Ecto neural progenitor cell (in vitro differentiated cells): ENCODE results near the gene HOXB3.

Experiments
- DNase-seq: peaks from one replicate; pipeline ENCODE4 v3.0.0-alpha.2; 2018; ENCODE audit warnings: low spot score

Gene HOXB3

GRCh38 chr17:48612456-48612853 lies 22.4 kb upstream of the HOXB3 start:
- DNase-seq, result no peak

DNA sequence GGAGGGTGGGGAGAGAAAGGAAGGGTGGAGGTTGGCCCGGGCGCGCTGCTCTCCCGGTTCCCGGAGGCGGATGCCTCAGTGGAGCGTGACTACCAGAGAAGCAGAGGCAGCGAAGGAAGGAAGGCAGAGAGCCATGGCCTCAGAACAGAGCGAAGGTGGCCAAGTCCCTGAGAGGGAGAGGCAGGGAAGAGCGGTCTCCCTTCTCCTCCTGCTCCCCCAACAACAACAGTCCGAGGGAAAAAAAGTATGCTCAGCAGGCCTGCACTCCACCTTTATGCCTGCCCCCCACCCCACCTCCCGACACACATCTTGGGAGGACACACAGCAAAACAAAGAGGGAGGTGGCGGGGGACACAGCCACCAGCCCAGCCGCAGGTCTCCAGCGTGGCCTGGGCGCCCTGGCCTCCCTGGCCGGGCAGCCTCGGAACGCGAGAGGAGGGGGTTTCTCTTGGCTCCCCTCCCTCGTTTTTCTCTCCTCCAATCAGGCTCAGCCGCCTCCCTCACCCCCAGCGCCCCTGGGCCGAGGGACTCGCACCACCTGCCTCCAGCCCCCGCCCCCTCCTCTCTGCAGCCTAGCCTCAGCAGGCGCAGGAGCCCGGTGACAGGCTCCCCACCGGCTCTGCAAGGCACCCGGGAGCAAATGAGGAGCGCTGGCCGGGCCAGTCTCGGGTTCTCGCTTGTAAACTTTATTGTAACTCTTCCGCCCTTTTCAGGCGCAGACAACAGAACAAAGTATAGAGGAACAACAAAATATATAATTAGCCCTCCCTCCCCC lies 21.8 kb upstream of the HOXB3 start:
- DNase-seq, result no peak

DNA sequence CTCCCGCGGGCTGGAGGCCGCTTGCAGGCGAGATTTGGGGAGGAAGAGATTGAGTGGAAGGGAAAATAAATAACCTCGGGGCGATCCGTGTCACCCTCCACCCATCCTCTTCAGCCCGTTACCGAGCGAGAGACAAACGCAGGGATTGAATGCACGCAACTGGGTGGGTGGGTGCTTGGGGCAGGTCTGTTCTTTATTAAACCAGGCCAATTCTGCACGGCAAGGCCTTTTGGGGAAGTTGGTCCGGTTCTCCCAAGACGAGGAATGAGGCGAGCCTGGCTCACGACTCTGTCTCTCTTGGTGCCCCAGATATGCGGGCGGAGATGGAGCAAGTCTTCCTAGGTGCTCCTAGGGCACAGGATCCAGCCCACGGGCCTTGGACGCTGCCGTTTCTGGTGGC lies 21.2 kb upstream of the HOXB3 start:
- no peak for DNase-seq

DNA sequence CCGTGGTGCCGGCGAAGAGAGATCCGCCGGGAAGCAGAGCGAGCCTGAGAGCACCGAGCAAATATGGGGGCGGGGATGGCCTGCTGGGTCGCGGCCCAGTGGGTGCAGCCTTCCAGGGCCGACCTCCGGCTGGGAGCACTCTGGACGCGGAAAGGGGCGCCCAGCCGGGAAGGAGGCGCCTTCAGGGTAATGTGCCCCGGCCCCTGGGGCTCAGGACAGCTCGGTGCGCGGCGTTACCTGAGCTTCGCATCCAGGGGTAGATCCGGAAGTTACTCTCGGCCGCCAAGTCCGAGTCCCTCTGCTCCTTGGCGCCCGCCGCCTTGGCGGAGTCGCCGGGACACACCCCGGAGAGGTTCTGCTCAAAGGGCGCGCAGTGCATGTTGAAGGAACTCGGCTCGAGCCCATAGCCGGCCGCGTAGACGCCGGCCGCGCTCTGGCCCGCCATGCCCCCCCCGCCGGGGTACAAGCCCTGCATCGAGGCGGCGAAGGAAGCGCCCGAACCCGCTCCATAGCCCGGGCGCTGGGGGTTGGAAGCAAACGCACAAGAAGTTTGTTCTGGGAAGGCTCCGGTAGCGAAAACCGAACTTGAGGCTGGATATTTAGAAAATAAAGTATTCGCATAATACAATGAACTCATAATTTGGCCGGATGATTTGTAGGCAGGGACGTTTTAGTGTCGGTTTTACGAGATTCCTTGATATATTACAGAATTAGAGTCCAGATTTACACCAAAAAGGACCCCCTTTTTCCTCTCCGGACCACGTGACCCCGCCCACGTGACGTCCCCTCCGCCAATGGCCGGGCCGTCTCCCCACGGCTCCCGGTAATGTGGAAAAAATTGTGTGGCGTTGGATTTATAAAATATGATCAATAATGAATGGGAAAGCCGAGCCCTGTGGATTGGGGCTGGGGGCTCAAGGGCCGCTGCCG lies 20.5 kb upstream of the HOXB3 start, which contains the start of gene HOXB7:
HOXB7 (minus strand) TSS at position 736 of the 930 bp plus-strand sequence; CDS start at position 637, 99 bp downstream.
- no peak for DNase-seq

DNA sequence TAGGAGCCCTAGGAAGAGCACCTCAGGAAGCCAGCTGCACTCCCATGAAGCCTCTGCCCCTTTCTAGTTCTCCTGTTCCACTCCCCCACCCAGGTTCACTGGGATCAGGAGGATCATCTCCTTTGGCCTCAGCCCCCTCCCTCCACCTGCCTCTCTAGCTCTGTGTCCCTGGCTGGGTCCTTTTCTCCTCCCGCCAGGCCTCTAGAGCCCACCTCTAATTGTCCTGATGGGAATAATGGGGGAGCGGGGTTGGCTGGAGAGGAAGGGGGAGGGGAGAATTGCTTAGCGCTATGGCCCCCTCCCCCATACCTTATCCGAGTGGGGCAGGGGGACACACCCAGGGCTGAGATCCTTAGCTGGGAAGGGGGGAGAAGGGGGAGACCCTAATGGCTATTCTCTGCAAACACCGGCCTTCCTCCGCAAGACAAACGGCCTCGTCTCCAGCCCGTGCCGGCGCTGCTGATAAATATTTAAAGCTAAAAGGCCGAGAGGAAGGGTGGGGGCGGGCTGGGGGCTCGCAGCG lies 19.8 kb upstream of the HOXB3 start:
- DNase-seq, result no peak

- DNase-seq, result no peak
Measured at GRCh38 chr17:48609033-48609432, 19.0 kb upstream of the HOXB3 start.

- no peak for DNase-seq
Measured at GRCh38 chr17:48608494-48608834, 18.4 kb upstream of the HOXB3 start.

- no peak for DNase-seq
Measured at GRCh38 chr17:48606892-48607614, 17.0 kb upstream of the HOXB3 start.

DNA sequence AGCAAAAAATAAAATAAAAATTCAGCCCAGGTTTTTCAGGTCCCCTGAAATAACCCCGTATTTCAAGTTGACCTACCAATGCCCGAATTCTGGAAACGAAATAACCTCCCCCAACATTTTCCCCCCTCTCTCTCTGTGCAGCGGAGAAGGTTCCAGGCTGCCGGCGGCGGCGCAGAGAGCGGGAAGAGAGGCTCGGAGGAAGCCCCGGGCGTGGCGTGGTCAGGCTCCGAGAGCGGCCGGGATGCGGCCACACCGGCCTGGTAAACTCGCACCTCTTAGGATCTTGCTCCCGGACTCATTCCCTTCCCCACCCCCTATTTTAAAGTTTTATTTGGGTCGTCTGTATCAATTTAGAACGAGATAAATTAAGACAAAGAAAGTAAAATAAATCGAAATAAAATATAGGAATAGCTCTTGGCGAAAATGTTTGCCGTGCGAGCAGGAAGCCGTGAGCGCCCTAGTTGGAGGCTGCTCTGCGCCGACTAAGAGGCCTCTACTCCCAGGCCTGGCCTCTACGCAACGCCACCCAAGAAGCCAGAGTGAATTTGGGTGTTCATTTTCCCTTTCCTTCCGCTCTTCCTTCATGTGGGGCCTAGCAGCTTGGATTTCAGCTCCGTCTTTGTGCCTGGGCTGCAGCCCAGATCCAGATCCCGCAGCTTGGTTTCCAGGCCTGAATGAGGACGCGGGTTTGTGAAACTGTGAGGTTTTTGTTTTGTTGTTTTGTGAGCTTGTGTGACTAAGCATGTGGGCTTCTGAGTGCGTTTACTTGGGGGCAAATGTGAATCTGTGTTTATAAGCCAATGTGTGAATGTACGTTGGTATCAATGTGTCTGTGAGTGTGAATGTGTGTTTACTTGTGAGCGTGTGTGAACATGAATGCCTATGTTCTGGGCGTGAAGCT lies 16.2 kb upstream of the HOXB3 start:
- DNase-seq, result no peak

DNA sequence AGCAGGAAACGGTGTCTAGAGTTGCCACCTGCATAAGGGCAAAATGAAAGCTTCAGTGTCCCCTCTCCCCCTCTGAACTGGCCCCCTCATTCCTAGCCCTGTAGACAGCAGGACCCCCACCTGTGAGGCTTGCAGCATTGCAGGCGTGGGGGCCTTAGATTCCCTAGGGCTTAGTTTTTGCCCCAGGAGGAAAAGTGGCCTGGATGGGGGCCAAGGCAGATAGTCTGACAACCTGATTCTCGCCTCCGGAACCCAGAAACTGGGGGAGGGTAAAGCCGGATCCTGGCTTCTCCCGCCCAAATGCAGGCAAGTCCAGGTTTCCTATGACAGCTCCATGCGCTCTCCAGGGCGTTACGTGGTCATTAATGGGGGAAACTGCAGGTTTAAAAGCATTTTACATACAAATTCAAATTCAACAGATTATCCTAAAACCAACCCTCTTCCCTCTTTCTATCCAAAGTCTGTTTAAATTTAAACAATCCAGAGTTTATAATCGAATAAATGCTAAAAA lies 15.4 kb upstream of the HOXB3 start:
- DNase-seq, result no peak

- no peak for DNase-seq
Measured at GRCh38 chr17:48604770-48605329, 14.8 kb upstream of the HOXB3 start, which contains the start of gene HOXB6. Gene HOXB6, minus strand, starts transcription at chr17:48604986. Its CDS starts 6,836 bp downstream, at chr17:48598150.

DNA sequence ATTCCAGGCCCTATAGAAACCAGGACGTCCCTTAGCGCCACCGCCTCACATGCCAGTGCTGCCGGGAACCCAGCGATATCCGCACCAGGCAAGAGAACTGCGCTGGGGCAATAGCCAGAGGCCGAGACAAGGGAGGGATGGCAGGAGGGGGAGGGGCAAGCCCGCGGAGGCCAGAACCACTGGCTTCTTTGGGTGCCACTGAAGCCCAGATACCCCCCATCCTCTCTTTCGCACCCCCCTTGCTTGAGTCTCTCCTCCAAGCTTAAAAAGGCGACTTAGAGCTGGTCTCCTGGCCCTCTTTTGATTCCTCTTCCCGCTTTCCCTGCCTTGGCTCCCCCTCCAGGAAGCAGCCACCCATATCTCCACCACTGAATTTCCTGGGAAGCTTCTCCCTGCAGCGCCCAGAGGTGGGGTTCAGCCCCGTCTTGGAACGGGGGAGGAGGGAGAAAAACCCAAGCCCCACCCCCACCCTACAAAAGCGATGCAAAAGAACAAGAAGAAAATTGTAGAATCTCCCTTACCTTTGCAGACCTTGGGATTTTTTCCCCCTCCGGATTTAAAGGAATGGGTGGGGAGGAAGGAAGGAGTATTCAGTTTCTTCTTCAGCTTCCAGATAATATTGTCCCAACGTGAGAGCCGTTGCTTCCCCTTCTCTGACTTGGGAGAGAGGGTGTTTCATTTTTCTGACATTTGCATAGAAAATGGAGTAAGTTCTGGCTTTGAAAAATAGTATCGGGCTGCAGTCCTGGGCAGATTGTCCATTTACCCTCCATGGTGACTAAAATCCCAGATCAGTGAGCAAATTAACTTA lies 14.1 kb upstream of the HOXB3 start:
- DNase-seq, result no peak

DNA sequence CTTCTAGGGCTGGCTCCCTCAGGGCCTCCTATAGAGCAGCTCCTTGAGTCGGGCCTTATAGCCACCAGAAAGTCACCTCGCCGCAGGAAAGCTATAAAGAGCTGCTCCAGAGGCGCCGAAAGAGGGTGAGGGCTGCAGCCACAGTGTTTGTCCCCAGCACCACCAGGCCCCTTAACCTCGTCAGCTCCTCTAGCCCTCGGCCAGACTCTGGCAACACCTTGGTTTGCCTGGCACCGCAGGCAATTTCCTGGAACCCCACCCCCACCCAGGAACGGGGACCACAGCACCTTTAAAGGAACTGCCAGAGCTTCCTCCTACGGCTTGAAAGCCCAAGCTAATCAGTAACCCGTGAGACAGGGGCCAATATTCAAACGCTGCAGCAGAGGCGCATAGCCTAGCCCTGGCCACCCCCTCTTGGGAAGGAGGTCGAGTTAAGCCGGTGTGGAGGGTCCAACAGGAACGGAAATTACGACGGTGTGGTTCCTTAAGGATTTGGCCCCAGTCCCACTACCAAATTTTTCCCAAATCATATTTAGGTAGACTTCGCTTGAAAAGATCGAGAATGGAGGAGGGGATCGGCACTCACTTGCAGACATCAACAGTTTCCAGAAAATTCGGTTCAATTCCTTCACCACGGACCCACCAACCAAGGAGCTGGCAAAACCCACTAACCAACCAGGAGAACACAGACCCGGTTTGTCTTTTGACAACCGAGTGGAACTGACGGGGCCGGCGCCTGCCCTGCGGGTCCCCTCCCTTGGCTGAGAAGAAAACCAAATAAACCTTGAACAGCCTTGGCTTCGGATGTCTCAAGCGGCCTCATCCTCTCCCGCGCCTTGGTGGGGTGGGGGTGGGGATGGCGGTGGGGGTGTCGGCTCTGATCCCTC lies 11.7 kb upstream of the HOXB3 start:
- no peak for DNase-seq

GRCh38 chr17:48601207-48601538 lies 11.1 kb upstream of the HOXB3 start:
- DNase-seq, result no peak

GRCh38 chr17:48600244-48601098 lies 10.4 kb upstream of the HOXB3 start:
- no peak for DNase-seq

- DNase-seq, result no peak
Measured at GRCh38 chr17:48599354-48599753, 9.3 kb upstream of the HOXB3 start.

- DNase-seq, result no peak
Measured at GRCh38 chr17:48598736-48599135, 8.7 kb upstream of the HOXB3 start.
